WTC11 (cell line): ENCODE measurements around the gene PBX3. TPM values are rescaled to one million over a fixed set of nuclear protein-coding genes. Genes with fewer than 3 reads are reported as not detected.

ENCODE experiments used
- AFF4 ChIP-seq: sonication (generic); formaldehyde crosslinking; IDR thresholded peaks from 2 replicates; pipeline ENCODE4 v1.8.1; 2023; ENCODE audit warnings: mild to moderate bottlenecking, missing genetic modification reagents, borderline replicate concordance
- AR ChIP-seq: fragments of 250-450 bp; sonication (Bioruptor Pico); IDR thresholded peaks from 2 replicates; pipeline ENCODE4 v1.9.0; 2021; ENCODE audit warnings: mild to moderate bottlenecking
- ATF2 ChIP-seq: sonication (generic); formaldehyde crosslinking; IDR thresholded peaks from 2 replicates; pipeline ENCODE4 v1.8.1; 2022; ENCODE audit warnings: low read depth, missing genetic modification reagents, borderline replicate concordance
- ATF6 ChIP-seq: sonication (generic); formaldehyde crosslinking; IDR thresholded peaks from 2 replicates; pipeline ENCODE4 v1.8.1; 2023; ENCODE audit warnings: mild to moderate bottlenecking, missing genetic modification reagents
- CBFB ChIP-seq: sonication (generic); formaldehyde crosslinking; IDR thresholded peaks from 2 replicates; pipeline ENCODE4 v1.8.1; 2022; ENCODE audit warnings: mild to moderate bottlenecking, low read depth, missing genetic modification reagents
- CDX4 ChIP-seq: fragments of 250-450 bp; sonication (Bioruptor Pico); IDR thresholded peaks from 2 replicates; pipeline ENCODE4 v1.9.0; 2021; ENCODE audit warnings: moderate library complexity, mild to moderate bottlenecking, inconsistent platforms, borderline replicate concordance
- E2F1 ChIP-seq: sonication (generic); formaldehyde crosslinking; IDR thresholded peaks from 2 replicates; pipeline ENCODE4 v1.8.0; 2022; ENCODE audit warnings: mild to moderate bottlenecking, missing genetic modification reagents
- EMX1 ChIP-seq: fragments of 250-450 bp; sonication (Bioruptor Pico); IDR thresholded peaks from 2 replicates; pipeline ENCODE4 v1.8.0; 2021; ENCODE audit warnings: mild to moderate bottlenecking
- ETV6 ChIP-seq: sonication (generic); formaldehyde crosslinking; IDR thresholded peaks from 2 replicates; pipeline ENCODE4 v1.8.1; 2022; ENCODE audit warnings: mild to moderate bottlenecking, missing genetic modification reagents
- FOXK1 ChIP-seq: sonication (generic); formaldehyde crosslinking; IDR thresholded peaks from 2 replicates; pipeline ENCODE4 v1.8.0; 2022; ENCODE audit warnings: mild to moderate bottlenecking, moderate library complexity, missing genetic modification reagents
- HMGA2 ChIP-seq: fragments of 250-450 bp; sonication (Bioruptor Pico); IDR thresholded peaks from 2 replicates; pipeline ENCODE4 v1.4.0; 2021; ENCODE audit warnings: mild to moderate bottlenecking, moderate library complexity
- HMGXB4 ChIP-seq: sonication (generic); formaldehyde crosslinking; IDR thresholded peaks from 2 replicates; pipeline ENCODE4 v1.8.1; 2023; ENCODE audit warnings: mild to moderate bottlenecking, moderate library complexity, missing genetic modification reagents
- IRF1 ChIP-seq: sonication (generic); formaldehyde crosslinking; IDR thresholded peaks from 2 replicates; pipeline ENCODE4 v1.8.0; 2023; ENCODE audit warnings: missing genetic modification reagents
- NR3C1 ChIP-seq: sonication (generic); formaldehyde crosslinking; conservative IDR thresholded peaks from 2 replicates; pipeline ENCODE4 v1.8.1; 2023; ENCODE audit warnings: low read depth, mild to moderate bottlenecking, missing genetic modification reagents
- PREB ChIP-seq: sonication (generic); formaldehyde crosslinking; IDR thresholded peaks from 2 replicates; pipeline ENCODE4 v1.8.1; 2022; ENCODE audit warnings: mild to moderate bottlenecking, missing genetic modification reagents, moderate library complexity, borderline replicate concordance
- SMAD4 ChIP-seq: sonication (generic); formaldehyde crosslinking; IDR thresholded peaks from 2 replicates; pipeline ENCODE4 v1.8.0; 2022; ENCODE audit warnings: mild to moderate bottlenecking, missing genetic modification reagents
- ZNF232 ChIP-seq: sonication (generic); formaldehyde crosslinking; IDR thresholded peaks from 2 replicates; pipeline ENCODE4 v1.8.0; 2022; ENCODE audit warnings: mild to moderate bottlenecking, missing genetic modification reagents
- ZNF423 ChIP-seq: fragments of 250-450 bp; sonication (Bioruptor Pico); IDR thresholded peaks from 2 replicates; pipeline ENCODE4 v2.1.2; 2022; ENCODE audit warnings: mild to moderate bottlenecking, moderate library complexity
- ZSCAN18 ChIP-seq: fragments of 250-450 bp; sonication (Bioruptor Pico); IDR thresholded peaks from 2 replicates; pipeline ENCODE4 v2.1.2; 2022; ENCODE audit warnings: mild to moderate bottlenecking, moderate library complexity
- total RNA-seq: library from RNA; stranded (reverse); gene quantifications from 3 replicates; pipeline ENCODE4 v1.2.3, GENCODE V29; 2021

PBX3 gene
- total RNA-seq, 1 experiment from 2014 or later: 48.5 TPM

- TF ChIP-seq HMGA2 (CRISPR knock-in tag): no peak
- no peak for TF ChIP-seq ATF6 (CRISPR knock-in tag)
- TF ChIP-seq SMAD4: peak; percentile 45; the same call in 1 of the 2 replicates
- TF ChIP-seq ZSCAN18 (CRISPR knock-in tag): no peak
- TF ChIP-seq E2F1: peak; percentile 96
- TF ChIP-seq AFF4 (CRISPR knock-in tag): peak; percentile 96
- TF ChIP-seq PREB (CRISPR knock-in tag): peak; percentile 84; the same call in 1 of the 2 replicates
- TF ChIP-seq ETV6 (CRISPR knock-in tag): peak; percentile 99
- TF ChIP-seq EMX1 (CRISPR knock-in tag): no peak
- no peak for TF ChIP-seq AR (CRISPR knock-in tag)
- TF ChIP-seq ATF2 (CRISPR knock-in tag): peak; percentile 70; the same call in 1 of the 2 replicates
- TF ChIP-seq ZNF423 (CRISPR knock-in tag): no peak
- peak; percentile 96 for TF ChIP-seq IRF1 (CRISPR knock-in tag)
- TF ChIP-seq HMGXB4 (CRISPR knock-in tag): peak; percentile 62
- peak; percentile 96 for TF ChIP-seq ZNF232 (CRISPR knock-in tag)
- no peak for TF ChIP-seq CDX4
- peak; percentile 95 for TF ChIP-seq FOXK1 (CRISPR knock-in tag)
- peak; percentile 97 for TF ChIP-seq CBFB (CRISPR knock-in tag)
- TF ChIP-seq NR3C1 (CRISPR knock-in tag): peak; percentile 96
Observed at GRCh38 chr9:125746017-125746773, 978 bp upstream of the PBX3 start (continued).
